DOHH2 (cell line): ENCODE results near the gene COTL1.

Source experiments
- H3F3A ChIP-seq: fragments of 200-600 bp; sonication (generic), shearing (Covaris generic); 2 replicates; pipeline ENCODE4 v1.6.0; 2016; ENCODE audit warnings: antibody characterized with exemption, mild to moderate bottlenecking; ENCODE audit not compliant: control insufficient read depth, insufficient read depth
- H3K27ac ChIP-seq: fragments of 200-600 bp; sonication (generic); 2 replicates; pipeline ENCODE4 v1.5.1; 2014; ENCODE audit warnings: low read depth, mild to moderate bottlenecking, low read length, moderate library complexity
- H3K27me3 ChIP-seq: fragments of 200-600 bp; sonication (generic); 2 replicates; pipeline ENCODE4 v1.6.1; 2014; ENCODE audit warnings: mild to moderate bottlenecking, low read length, mixed read lengths; ENCODE audit not compliant: control insufficient read depth
- H3K36me3 ChIP-seq: fragments of 200-600 bp; sonication (generic); 2 replicates; pipeline ENCODE4 v1.6.1; 2014; ENCODE audit warnings: mild to moderate bottlenecking, low read length, moderate library complexity, mixed read lengths; ENCODE audit not compliant: control insufficient read depth
- H3K4me1 ChIP-seq: fragments of 200-600 bp; sonication (generic); 2 replicates; pipeline ENCODE4 v1.6.1; 2014; ENCODE audit warnings: mild to moderate bottlenecking, low read length, mixed read lengths; ENCODE audit not compliant: control insufficient read depth
- H3K4me2 ChIP-seq: fragments of 200-600 bp; sonication (generic); 2 replicates; pipeline ENCODE4 v1.6.0; 2014; ENCODE audit warnings: mild to moderate bottlenecking, low read length, moderate library complexity
- H3K4me3 ChIP-seq: fragments of 200-600 bp; sonication (generic); 2 replicates; pipeline ENCODE4 v1.5.1; 2014; ENCODE audit warnings: mild to moderate bottlenecking, low read length, mixed read lengths
- H3K79me2 ChIP-seq: fragments of 200-600 bp; sonication (generic); 2 replicates; pipeline ENCODE4 v1.6.1; 2014; ENCODE audit warnings: mild to moderate bottlenecking, low read length, mixed read lengths; ENCODE audit not compliant: control insufficient read depth
- H3K9me2 ChIP-seq: fragments of 200-600 bp; sonication (generic); replicated peaks from 2 replicates; pipeline ENCODE4 v1.6.1; 2014; ENCODE audit warnings: mild to moderate bottlenecking, low read length, mixed read lengths; ENCODE audit not compliant: control insufficient read depth
- H3K9me3 ChIP-seq: fragments of 200-600 bp; sonication (generic); 2 replicates; pipeline ENCODE4 v1.6.1; 2014; ENCODE audit warnings: antibody characterized with exemption, low read length, mixed read lengths; ENCODE audit not compliant: control insufficient read depth, insufficient read depth
- H4K20me1 ChIP-seq: fragments of 200-600 bp; sonication (generic); 2 replicates; pipeline ENCODE4 v1.6.0; 2014; ENCODE audit warnings: low read depth, mild to moderate bottlenecking, antibody characterized with exemption, low read length, moderate library complexity; ENCODE audit not compliant: control insufficient read depth, insufficient read depth
- CTCF ChIP-seq: fragments of 200-600 bp; sonication (generic); IDR thresholded peaks from one replicate; pipeline ENCODE4 v1.5.1; 2014; ENCODE audit warnings: antibody characterized with exemption, mild to moderate bottlenecking, low read depth, low read length; ENCODE audit not compliant: poor library complexity, severe bottlenecking
- EZH2phosphoT487 ChIP-seq: fragments of 200-600 bp; sonication (generic); IDR thresholded peaks from 2 replicates; pipeline ENCODE4 v1.6.1; 2017; ENCODE audit warnings: borderline replicate concordance, mild to moderate bottlenecking, antibody characterized with exemption, low read length, moderate library complexity, mixed read lengths

Gene COTL1

GRCh38 chr16:84563064-84563715 lies 54.7 kb downstream of the COTL1 start:
- Histone ChIP-seq H4K20me1 (no peaks in the 10 kb centered on the region), H3K4me2 (no peak overlapping the region), H3K36me3 (peaks cover 36% of the 10 kb centered on the region), H3K27ac (no peak overlapping the region), H3K9me3 (no peaks in the 10 kb centered on the region), H3K27me3 (no peaks in the 10 kb centered on the region), H3K79me2 (peaks cover 1% of the 10 kb centered on the region), H3K9me2 (no peaks in the 10 kb centered on the region), H3F3A (no peaks in the 10 kb centered on the region), H3K4me1 (peaks cover 16% of the 10 kb centered on the region), H3K4me3 (no peak overlapping the region)
- no peak for TF ChIP-seq EZH2phosphoT487
- no peak for TF ChIP-seq CTCF

- peaks cover 34% of the 10 kb centered on the region for H3K36me3 ChIP-seq
- H3K4me2 ChIP-seq: no peak overlapping the region
- H3K4me3 ChIP-seq: no peak overlapping the region
- no peaks in the 10 kb centered on the region for H3F3A ChIP-seq
- peaks cover 16% of the 10 kb centered on the region for H3K4me1 ChIP-seq
- H3K27me3 ChIP-seq: peaks cover 5% of the 10 kb centered on the region; the same call in 1 of the 2 replicates
- no peaks in the 10 kb centered on the region for H3K9me3 ChIP-seq
- no peaks in the 10 kb centered on the region for H3K79me2 ChIP-seq
- H4K20me1 ChIP-seq: no peaks in the 10 kb centered on the region
- H3K27ac ChIP-seq: peak overlapping the region; percentile 10; the same call in 1 of the 2 replicates
- no peaks in the 10 kb centered on the region for H3K9me2 ChIP-seq
- TF ChIP-seq CTCF (no peak), EZH2phosphoT487 (no peak)
These were observed 55.6 kb downstream of the COTL1 start for GRCh38 chr16:84562174-84562815.

- TF ChIP-seq EZH2phosphoT487 (no peak), CTCF (no peak)
- Histone ChIP-seq H3K79me2 (no peaks in the 10 kb centered on the region), H3K4me1 (peaks cover 16% of the 10 kb centered on the region), H4K20me1 (no peaks in the 10 kb centered on the region), H3K9me3 (no peaks in the 10 kb centered on the region), H3K9me2 (no peaks in the 10 kb centered on the region), H3K4me2 (no peak overlapping the region), H3K27ac (no peak overlapping the region), H3K4me3 (no peak overlapping the region), H3K27me3 (peaks cover 7% of the 10 kb centered on the region; the same call in 1 of the 2 replicates), H3F3A (no peaks in the 10 kb centered on the region), H3K36me3 (peaks cover 24% of the 10 kb centered on the region)
These were observed 56.6 kb downstream of the COTL1 start for GRCh38 chr16:84561291-84561690.
